Hepatocyte (in vitro differentiated cells): ENCODE results near the gene BIK.

ENCODE experiments used
- CTCF ChIP-seq: fragments of 200-600 bp; sonication (generic); IDR thresholded peaks from 2 replicates; pipeline ENCODE4 v1.5.1; 2016; ENCODE audit warnings: antibody characterized with exemption, mild to moderate bottlenecking; ENCODE audit not compliant: poor library complexity
- EZH2phosphoT487 ChIP-seq: fragments of 200-600 bp; sonication (generic); IDR thresholded peaks from one replicate; pipeline ENCODE4 v1.6.1; 2018; ENCODE audit warnings: antibody characterized with exemption, mild to moderate bottlenecking, low read depth, moderate library complexity; ENCODE audit not compliant: unreplicated experiment, severe bottlenecking

GRCh38 chr22:43144949-43145348 lies 34.4 kb downstream of the BIK start:
- TF ChIP-seq EZH2phosphoT487 (no peak), CTCF (no peak)
